Naive thymus-derived CD4-positive, alpha-beta T cell (primary cell): ENCODE results near the gene CAPN5. TPM values are rescaled to one million over a fixed set of nuclear protein-coding genes. Genes with fewer than 3 reads are reported as not detected.
"Not testable (repeated sequence)": the region's sequence is repeated elsewhere in the genome, so short reads cannot be mapped to it uniquely, and the experiment has no call there.

Experiments used
- ATAC-seq: fragments of 150-1000 bp; cut with Tn5 transposase; 2 replicates; pipeline ENCODE4 v1.10.0; 2021; ENCODE audit warnings: mild to moderate bottlenecking, moderate library complexity
- CTCF ChIA-PET: fragments of 350-600 bp; sonication (Branson Sonifier 250); formaldehyde crosslinking; loops from one replicate; lab custom pipeline; 2021; ENCODE audit warnings: antibody characterized with exemption; lab: Charles Lee
- POLR2A ChIA-PET: fragments of 350-600 bp; sonication (Branson Sonifier 250); formaldehyde crosslinking; loops from one replicate; lab custom pipeline; 2021; ENCODE audit warnings: antibody characterized with exemption, inconsistent platforms; lab: Charles Lee
- DNase-seq, 9 donors: peaks; one replicate each; pipeline versions ENCODE4 v3.0.0 to v3.0.0-alpha.2; 2020 to 2022; ENCODE audit warnings: mixed read lengths in 1 of 9
- H3K27ac ChIP-seq: one replicate; pipeline ENCODE4 v1.7.0; 2013; ENCODE audit warnings: mild to moderate bottlenecking, low read depth, low read length, moderate library complexity
- H3K27me3 ChIP-seq, 2 donors: one replicate each; pipeline ENCODE4 v1.7.0; 2013; ENCODE audit warnings: low read length in 2 of 2, mild to moderate bottlenecking in 2 of 2, moderate library complexity in 2 of 2; ENCODE audit not compliant: control insufficient read depth in 2 of 2, insufficient read depth in 2 of 2
- H3K36me3 ChIP-seq, 3 experiments: 1 replicate in 2 of 3; 2 replicates in 1 of 3; pipeline ENCODE4 v1.7.0; 2013; ENCODE audit warnings: low read length in 3 of 3, mild to moderate bottlenecking in 3 of 3, moderate library complexity in 1 of 3; ENCODE audit not compliant: insufficient read depth in 3 of 3, control insufficient read depth in 2 of 3
- H3K4me1 ChIP-seq, 2 donors: one replicate each; pipeline ENCODE4 v1.7.0; 2013; ENCODE audit warnings: low read length in 2 of 2, mild to moderate bottlenecking in 2 of 2, moderate library complexity in 1 of 2; ENCODE audit not compliant: control insufficient read depth in 2 of 2, insufficient read depth in 2 of 2
- H3K4me3 ChIP-seq: 2 replicates; pipeline ENCODE4 v1.7.0; 2013; ENCODE audit warnings: mild to moderate bottlenecking, low read length
- H3K9me3 ChIP-seq, 3 experiments: 1 replicate in 2 of 3; 2 replicates in 1 of 3; pipeline ENCODE4 v1.7.0; 2013; ENCODE audit warnings: low read length in 3 of 3; ENCODE audit not compliant: control insufficient read depth in 2 of 3
- H3K27ac Mint-ChIP-seq, 9 donors: one replicate each; pipeline ENCODE4 v1.8.0; 2020 to 2022; ENCODE audit warnings: mixed read lengths in 9 of 9, mild to moderate bottlenecking in 8 of 9, moderate library complexity in 5 of 9, inconsistent platforms in 2 of 9
- H3K27me3 Mint-ChIP-seq, 5 donors: one replicate each; pipeline ENCODE4 v1.8.0; 2021 to 2022; ENCODE audit warnings: mixed read lengths in 5 of 5, mild to moderate bottlenecking in 1 of 5
- H3K36me3 Mint-ChIP-seq, 5 donors: one replicate each; pipeline ENCODE4 v1.8.0; 2020 to 2022; ENCODE audit warnings: mixed read lengths in 5 of 5, mild to moderate bottlenecking in 3 of 5, inconsistent platforms in 1 of 5
- H3K4me1 Mint-ChIP-seq, 7 donors: one replicate each; pipeline ENCODE4 v1.8.0; 2020 to 2022; ENCODE audit warnings: mixed read lengths in 7 of 7, mild to moderate bottlenecking in 3 of 7, inconsistent platforms in 1 of 7
- H3K4me3 Mint-ChIP-seq, 10 donors: one replicate each; pipeline ENCODE4 v1.8.0; 2020 to 2022; ENCODE audit warnings: mild to moderate bottlenecking in 10 of 10, mixed read lengths in 10 of 10, moderate library complexity in 6 of 10, inconsistent platforms in 2 of 10
- H3K9me3 Mint-ChIP-seq, 11 donors: one replicate each; pipeline ENCODE4 v1.8.0; 2020 to 2022; ENCODE audit warnings: mixed read lengths in 11 of 11, mild to moderate bottlenecking in 4 of 11, inconsistent platforms in 1 of 11, moderate library complexity in 1 of 11
- intact Hi-C, 2 donors: fragments of 100-400 bp; cut with micrococcal nuclease; formaldehyde crosslinking; loops; one replicate each; pipeline ENCODE4 v1.15.1; 2023
- polyA plus RNA-seq, 2 donors: library from polyadenylated mRNA; unstranded; fragments of 300-500 nt; fragmentation: Illumina TruSeq; gene quantifications; one replicate each; pipeline ENCODE4 v1.2.3, GENCODE V29; 2021
- total RNA-seq, 6 experiments: library from RNA in 5 of 6; stranded (reverse) in 5 of 6; gene quantifications; 1 replicate in 5 of 6; 2 replicates in 1 of 6; pipeline ENCODE4 v1.2.3 and lab custom pipeline; 2021 to 2026

Gene CAPN5
- total and polyA plus RNA-seq, 7 experiments from 2014 or later: 0.94 to 5.8 (median 5.6) TPM

GRCh38 chr11:77047007-77047927, 19.5 kb upstream of the CAPN5 start:
- DNase-seq: peak in 8 of 9 donors; percentile 51 to 94 (median 92)
- peak overlapping the region; percentile 8 to 75 (median 58) for H3K27ac Mint-ChIP-seq
- Histone ChIP-seq H3K27ac (peak overlapping the region; percentile 60), H3K4me3 (peak overlapping the region; percentile 70), H3K36me3 (no peaks in the 10 kb centered on the region), H3K27me3 (no peaks in the 10 kb centered on the region), H3K9me3 (no peaks in the 10 kb centered on the region), H3K4me1 (peaks cover 4 to 14% of the 10 kb centered on the region in 2 donors)
- H3K9me3 Mint-ChIP-seq: peaks cover 0 to 1% (median 0%) of the 10 kb centered on the region in 11 donors
- peaks cover 6 to 25% (median 9%) of the 10 kb centered on the region in 5 donors for H3K27me3 Mint-ChIP-seq
- POLR2A ChIA-PET: interaction anchor here (1.1 to 2.6 kb wide), 4 partner anchors 18 to 44 kb away, joined by 3 to 8 read pairs (median 6); no protein-coding TSS in a partner anchor
- intact Hi-C loops: loop anchor here (1.0 to 10.0 kb wide), 23 partner anchors 19 to 1525 kb away; partner anchors contain the start of genes CAPN5 (in 2 of the 2), AAMDC (in 1 of the 2), CLNS1A (in 1 of the 2) and INTS4 (in 1 of the 2)
- peaks cover 6 to 17% (median 12%) of the 10 kb centered on the region in 7 donors for H3K4me1 Mint-ChIP-seq
- ATAC-seq: peak; percentile 89
- H3K4me3 Mint-ChIP-seq: peak overlapping the region; percentile 55 to 82 (median 70)
- CTCF ChIA-PET: interaction anchor here (0.6 to 3.3 kb wide), 11 partner anchors 10 to 425 kb away, joined by 3 to 58 read pairs (median 3); no protein-coding TSS in a partner anchor
- H3K36me3 Mint-ChIP-seq: no peaks in the 10 kb centered on the region

DNA sequence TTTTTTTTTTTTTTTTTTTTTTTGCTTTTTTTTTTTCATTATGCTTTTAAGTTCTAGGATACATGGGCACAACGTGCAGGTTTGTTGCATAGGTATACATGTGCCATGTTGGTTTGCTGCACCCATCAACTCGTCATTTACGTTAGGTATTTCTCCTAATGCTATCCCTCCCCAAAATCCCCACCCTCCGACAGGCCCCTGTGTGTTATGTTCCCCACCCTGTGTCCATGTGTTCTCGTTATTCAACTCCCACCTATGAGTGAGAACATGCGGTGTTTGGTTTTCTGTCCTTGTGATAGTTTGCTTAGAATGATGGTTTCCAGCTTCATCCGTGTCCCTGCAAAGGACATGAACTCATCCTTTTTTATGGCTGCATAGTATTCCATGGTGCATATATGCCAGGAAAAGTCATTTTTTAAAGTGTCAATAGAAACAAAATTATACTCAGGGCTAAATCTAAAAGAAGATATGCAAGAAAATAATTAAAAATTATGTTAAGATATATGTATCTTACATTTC, 18.8 kb upstream of the CAPN5 start:
- peaks cover 4 to 14% of the 10 kb centered on the region in 2 donors for H3K4me1 ChIP-seq
- H3K9me3 ChIP-seq, H3K36me3 Mint-ChIP-seq, H3K27me3 ChIP-seq, H3K9me3 Mint-ChIP-seq, ATAC-seq, H3K27ac ChIP-seq, H3K36me3 ChIP-seq, H3K4me3 ChIP-seq: not testable (repeated sequence)
- intact Hi-C loops: loop anchor here (1.0 to 10.0 kb wide), 23 partner anchors 18 to 1524 kb away; partner anchors contain the start of genes CAPN5 (in 2 of the 2), AAMDC (in 1 of the 2), CLNS1A (in 1 of the 2) and INTS4 (in 1 of the 2)
- DNase-seq: peak in 2 of 9 donors; percentile 13 to 18
- peaks cover 4 to 25% (median 7%) of the 10 kb centered on the region in 5 donors for H3K27me3 Mint-ChIP-seq
- H3K27ac Mint-ChIP-seq: peak overlapping the region in 2 of 9 donors; percentile 36 to 43
- peak overlapping the region in 1 of 10 donors; percentile 60 for H3K4me3 Mint-ChIP-seq
- CTCF ChIA-PET: interaction anchor here (0.6 to 3.3 kb wide), 11 partner anchors 11 to 424 kb away, joined by 3 to 58 read pairs (median 3); no protein-coding TSS in a partner anchor
- POLR2A ChIA-PET: interaction anchor here (1.1 to 2.6 kb wide), 4 partner anchors 18 to 43 kb away, joined by 3 to 8 read pairs (median 6); no protein-coding TSS in a partner anchor
- peaks cover 6 to 17% (median 12%) of the 10 kb centered on the region in 7 donors for H3K4me1 Mint-ChIP-seq

GRCh38 chr11:77049026-77049425, 17.7 kb upstream of the CAPN5 start:
- H3K9me3 Mint-ChIP-seq: peaks cover 0 to 1% (median 0%) of the 10 kb centered on the region in 11 donors
- no peaks in the 10 kb centered on the region for H3K27me3 ChIP-seq
- H3K27ac ChIP-seq: no peak overlapping the region
- DNase-seq: no peak
- ChIA-PET CTCF (interaction anchor here (0.8 to 3.3 kb wide), 3 partner anchors 34 to 43 kb away, joined by 3 to 58 read pairs (median 3); no protein-coding TSS in a partner anchor), POLR2A (interaction anchor here (2.6 kb wide), 1 partner anchor 33 kb away, joined by 8 read pairs; no protein-coding TSS in a partner anchor)
- intact Hi-C loops: loop anchor here (5.0 to 10.0 kb wide), 9 partner anchors 317 to 1523 kb away; partner anchors contain the start of genes CLNS1A (in 1 of the 2), INTS4 (in 1 of the 2), NARS2 (in 1 of the 2) and PAK1 (in 1 of the 2)
- peaks cover 4 to 14% of the 10 kb centered on the region in 2 donors for H3K4me1 ChIP-seq
- H3K9me3 ChIP-seq: no peaks in the 10 kb centered on the region
- H3K36me3 ChIP-seq: no peaks in the 10 kb centered on the region
- no peak for ATAC-seq
- no peak overlapping the region for H3K4me3 ChIP-seq
- H3K4me3 Mint-ChIP-seq: no peak overlapping the region
- H3K4me1 Mint-ChIP-seq: peaks cover 6 to 17% (median 12%) of the 10 kb centered on the region in 7 donors
- no peaks in the 10 kb centered on the region for H3K36me3 Mint-ChIP-seq
- H3K27me3 Mint-ChIP-seq: peaks cover 1 to 24% (median 4%) of the 10 kb centered on the region in 5 donors
- no peak overlapping the region for H3K27ac Mint-ChIP-seq

DNA sequence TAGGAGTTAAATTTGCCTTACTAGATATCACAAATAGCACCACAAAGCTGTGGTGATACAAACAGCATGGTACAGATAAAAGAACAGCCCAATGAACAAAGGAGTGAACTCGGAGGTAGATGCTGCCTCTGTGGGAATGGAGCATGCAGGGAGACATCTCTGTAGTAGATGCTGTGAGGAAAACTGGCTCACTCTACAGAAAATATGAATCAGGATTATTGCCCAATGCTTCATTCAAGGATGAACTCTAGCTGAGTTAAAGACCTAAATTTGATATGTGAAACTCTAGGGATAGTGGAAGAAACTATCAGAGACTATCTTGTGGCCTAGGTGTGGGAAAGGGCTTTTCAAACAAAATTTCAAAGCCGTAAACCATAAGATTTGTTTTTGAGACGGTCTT, 15.3 kb upstream of the CAPN5 start:
- Mint-ChIP-seq H3K27ac (no peak overlapping the region), H3K27me3 (peaks cover 0 to 3% (median 0%) of the 10 kb centered on the region in 5 donors), H3K4me1 (peaks cover 4 to 9% (median 7%) of the 10 kb centered on the region in 7 donors), H3K36me3 (no peaks in the 10 kb centered on the region), H3K9me3 (peaks cover 0 to 16% (median 4%) of the 10 kb centered on the region in 11 donors), H3K4me3 (no peak overlapping the region)
- intact Hi-C loops: no loop called here
- ChIA-PET CTCF (interaction anchor here (0.5 to 1.5 kb wide), 3 partner anchors 14 to 40 kb away, joined by 3 to 6 read pairs (median 4); no protein-coding TSS in a partner anchor), POLR2A (no interaction called here)
- peaks cover 4 to 5% of the 10 kb centered on the region in 2 donors for H3K4me1 ChIP-seq
- no peak for DNase-seq
- H3K4me3 ChIP-seq: no peak overlapping the region
- no peaks in the 10 kb centered on the region for H3K36me3 ChIP-seq
- ATAC-seq: no peak
- peaks cover 0 to 7% (median 0%) of the 10 kb centered on the region in 3 experiments for H3K9me3 ChIP-seq
- no peaks in the 10 kb centered on the region for H3K27me3 ChIP-seq
- H3K27ac ChIP-seq: no peak overlapping the region

DNA sequence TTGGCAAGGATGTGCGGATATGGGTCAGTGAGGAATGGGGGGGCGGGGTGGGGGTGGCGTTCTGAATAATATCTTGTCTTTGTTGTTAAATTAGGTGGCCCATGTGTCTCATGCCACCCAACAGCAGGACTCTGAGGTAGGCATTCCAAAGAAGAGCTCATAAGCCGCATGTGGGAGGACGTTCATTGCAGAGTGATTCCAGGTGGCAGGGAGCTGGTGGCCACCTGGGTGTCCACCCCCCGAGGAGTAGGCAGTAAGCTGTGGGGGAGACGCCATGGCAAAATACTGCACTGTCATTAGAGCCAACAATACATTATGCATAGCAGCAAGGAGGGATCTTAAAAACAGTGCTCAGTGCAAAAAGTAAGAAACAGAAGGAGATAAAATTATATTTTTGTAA, 14.3 kb upstream of the CAPN5 start:
- H3K27ac Mint-ChIP-seq: no peak overlapping the region
- H3K4me1 ChIP-seq: no peaks in the 10 kb centered on the region
- H3K4me1 Mint-ChIP-seq: peaks cover 0 to under 1% (median 0%) of the 10 kb centered on the region in 7 donors
- H3K36me3 ChIP-seq: no peaks in the 10 kb centered on the region
- no peak overlapping the region for H3K4me3 Mint-ChIP-seq
- no peak overlapping the region for H3K4me3 ChIP-seq
- no peaks in the 10 kb centered on the region for H3K36me3 Mint-ChIP-seq
- peaks cover 0 to 13% (median 0%) of the 10 kb centered on the region in 3 experiments for H3K9me3 ChIP-seq
- no peaks in the 10 kb centered on the region for H3K27me3 Mint-ChIP-seq
- H3K27me3 ChIP-seq: no peaks in the 10 kb centered on the region
- ChIA-PET POLR2A (no interaction called here), CTCF (interaction anchor here (1.0 kb wide), 1 partner anchor 133 kb away, joined by 3 read pairs; no protein-coding TSS in a partner anchor)
- intact Hi-C loops: no loop called here
- peaks cover 0 to 27% (median 9%) of the 10 kb centered on the region in 11 donors for H3K9me3 Mint-ChIP-seq
- DNase-seq (no peak), ATAC-seq (no peak)
- no peak overlapping the region for H3K27ac ChIP-seq
